Breast epithelium (tissue), 4 donors: Measurements from ENCODE around the gene PKIG. TPM values are rescaled to one million over a fixed set of nuclear protein-coding genes. Genes with fewer than 3 reads are reported as not detected.

Experiments
- DNase-seq, 2 donors: peaks; one replicate each; pipeline ENCODE4 v3.0.0-alpha.2; 2019; ENCODE audit warnings: low spot score in 2 of 2
- H3K27ac ChIP-seq, 2 donors: fragments of 200-600 bp; sonication (generic) in 1 of 2; one replicate each; pipeline ENCODE4 v1.5.1; 2016 to 2019; ENCODE audit warnings: mild to moderate bottlenecking in 1 of 2
- H3K27me3 ChIP-seq, 2 donors: fragments of 200-600 bp; sonication (generic) in 1 of 2; one replicate each; pipeline versions ENCODE4 v1.5.1 to v1.6.0; 2017 to 2019; ENCODE audit warnings: control low read depth in 1 of 2, mild to moderate bottlenecking in 1 of 2
- H3K36me3 ChIP-seq: fragments of 200-600 bp; one replicate; pipeline ENCODE4 v1.5.1; 2019
- H3K4me1 ChIP-seq, 2 donors: fragments of 200-600 bp; sonication (generic); one replicate each; pipeline ENCODE4 v1.5.1; 2016 to 2019; ENCODE audit warnings: control low read depth in 1 of 2
- H3K4me3 ChIP-seq, 3 donors: fragments of 200-600 bp; sonication (generic); 1 replicate in 2 of 3; 2 replicates in 1 of 3; pipeline ENCODE4 v1.5.1; 2016 to 2019; ENCODE audit warnings: mild to moderate bottlenecking in 3 of 3, moderate library complexity in 2 of 3
- H3K9me3 ChIP-seq, 2 donors: fragments of 200-600 bp; sonication (generic) in 1 of 2; one replicate each; pipeline ENCODE4 v1.5.1; 2016 to 2019; ENCODE audit warnings: control low read depth in 1 of 2
- POLR2A ChIP-seq: fragments of 450-650 bp; IDR thresholded peaks from one replicate; pipeline ENCODE4 v1.6.1; 2016; ENCODE audit warnings: antibody characterized with exemption, mild to moderate bottlenecking, moderate library complexity
- POLR2AphosphoS5 ChIP-seq, 3 donors: sonication (generic); formaldehyde crosslinking; IDR thresholded peaks; one replicate each; pipeline ENCODE4 v1.6.1; 2017; ENCODE audit warnings: antibody characterized with exemption in 3 of 3
- intact Hi-C: fragments of 100-400 bp; cut with DNase I; formaldehyde crosslinking; loops from one replicate; pipeline ENCODE4 v1.15.1; 2023; ENCODE audit warnings: low total_unique reads
- total RNA-seq, 3 donors: library from RNA; depleted of rRNA; stranded (reverse); fragments of >200 nt; gene quantifications; one replicate each; pipeline ENCODE4 v1.1.0, GENCODE V29; 2016
- TF ChIP-seq, protein P1 (sequence below), 3 donors: fragments of 450-650 bp; IDR thresholded peaks; one replicate each; pipeline ENCODE4 v1.5.1; 2016 to 2017; ENCODE audit warnings: antibody characterized with exemption in 3 of 3, mild to moderate bottlenecking in 3 of 3, moderate library complexity in 3 of 3

Gene PKIG
- total RNA-seq, 3 donors from 2014 or later, result 59.9 to 102 (median 99.1) TPM

DNA sequence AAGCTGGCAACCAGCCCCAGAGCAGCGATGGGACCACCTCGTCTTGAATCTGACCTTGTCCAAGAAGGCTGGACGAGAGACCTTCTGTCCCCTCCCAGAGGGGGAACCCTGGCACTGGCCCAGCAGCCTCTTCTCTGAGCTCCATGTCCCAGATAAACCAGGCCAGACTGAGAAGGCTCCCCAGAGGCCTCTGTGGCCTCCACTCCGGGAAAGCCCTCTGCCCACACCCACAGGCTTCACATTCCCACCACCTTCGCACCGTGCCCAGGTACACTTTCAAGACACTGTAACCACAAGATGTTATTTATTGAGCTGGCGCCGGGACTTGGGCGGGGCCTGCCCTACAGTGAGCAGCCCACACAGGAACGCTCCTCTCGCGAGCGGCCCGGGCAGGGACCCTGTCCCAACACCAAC is 35.9 kb downstream of the PKIG start:
- TF ChIP-seq, protein P1, sequence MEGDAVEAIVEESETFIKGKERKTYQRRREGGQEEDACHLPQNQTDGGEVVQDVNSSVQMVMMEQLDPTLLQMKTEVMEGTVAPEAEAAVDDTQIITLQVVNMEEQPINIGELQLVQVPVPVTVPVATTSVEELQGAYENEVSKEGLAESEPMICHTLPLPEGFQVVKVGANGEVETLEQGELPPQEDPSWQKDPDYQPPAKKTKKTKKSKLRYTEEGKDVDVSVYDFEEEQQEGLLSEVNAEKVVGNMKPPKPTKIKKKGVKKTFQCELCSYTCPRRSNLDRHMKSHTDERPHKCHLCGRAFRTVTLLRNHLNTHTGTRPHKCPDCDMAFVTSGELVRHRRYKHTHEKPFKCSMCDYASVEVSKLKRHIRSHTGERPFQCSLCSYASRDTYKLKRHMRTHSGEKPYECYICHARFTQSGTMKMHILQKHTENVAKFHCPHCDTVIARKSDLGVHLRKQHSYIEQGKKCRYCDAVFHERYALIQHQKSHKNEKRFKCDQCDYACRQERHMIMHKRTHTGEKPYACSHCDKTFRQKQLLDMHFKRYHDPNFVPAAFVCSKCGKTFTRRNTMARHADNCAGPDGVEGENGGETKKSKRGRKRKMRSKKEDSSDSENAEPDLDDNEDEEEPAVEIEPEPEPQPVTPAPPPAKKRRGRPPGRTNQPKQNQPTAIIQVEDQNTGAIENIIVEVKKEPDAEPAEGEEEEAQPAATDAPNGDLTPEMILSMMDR (IDR thresholded peaks at IDR 0.05), result no peak
- TF ChIP-seq POLR2AphosphoS5 (IDR thresholded peaks at IDR 0.05) (no peak), POLR2A (no peak)
- no peaks in the 10 kb centered on the region for H3K36me3 ChIP-seq
- no peak for DNase-seq
- peak overlapping the region in 1 of 2 donors; percentile 19 for H3K27ac ChIP-seq
- no peaks in the 10 kb centered on the region for H3K27me3 ChIP-seq
- peaks cover 0 to 5% of the 10 kb centered on the region in 2 donors for H3K4me1 ChIP-seq
- peaks cover 0 to 4% of the 10 kb centered on the region in 2 donors for H3K9me3 ChIP-seq
- H3K4me3 ChIP-seq, result no peak overlapping the region
- intact Hi-C loops, result loop anchor here (1.0 kb wide), 1 partner anchor 26 kb away; no protein-coding TSS in a partner anchor

DNA sequence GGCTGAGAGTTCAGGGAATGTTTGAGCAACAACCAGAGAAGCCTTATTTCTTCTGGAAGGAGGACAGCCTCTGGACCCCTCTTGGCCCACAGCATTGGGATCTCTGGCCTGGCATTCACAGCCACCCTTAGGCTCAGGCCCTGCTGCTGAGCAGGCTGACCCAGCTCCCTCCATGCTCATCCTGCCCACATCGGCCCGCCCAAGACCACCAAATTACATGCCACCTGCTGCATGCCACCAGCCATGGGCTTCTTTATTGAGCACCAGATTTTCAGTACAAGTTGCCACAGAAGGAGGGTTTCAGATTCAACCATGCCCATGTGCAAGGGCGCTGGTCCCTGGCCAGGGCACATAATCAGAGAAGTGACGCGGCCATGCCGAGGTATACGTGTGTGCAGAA is 36.9 kb downstream of the PKIG start:
- no peaks in the 10 kb centered on the region for H3K36me3 ChIP-seq
- H3K27me3 ChIP-seq, result no peaks in the 10 kb centered on the region
- H3K9me3 ChIP-seq, result peaks cover 0 to 4% of the 10 kb centered on the region in 2 donors
- TF ChIP-seq POLR2AphosphoS5 (IDR thresholded peaks at IDR 0.05) (no peak), POLR2A (no peak)
- TF ChIP-seq, protein P1 (IDR thresholded peaks at IDR 0.05), result no peak
- no peak for DNase-seq
- intact Hi-C loops, result no loop called here
- no peak overlapping the region for H3K27ac ChIP-seq
- H3K4me3 ChIP-seq, result no peak overlapping the region
- peaks cover 0 to 5% of the 10 kb centered on the region in 2 donors for H3K4me1 ChIP-seq

DNA sequence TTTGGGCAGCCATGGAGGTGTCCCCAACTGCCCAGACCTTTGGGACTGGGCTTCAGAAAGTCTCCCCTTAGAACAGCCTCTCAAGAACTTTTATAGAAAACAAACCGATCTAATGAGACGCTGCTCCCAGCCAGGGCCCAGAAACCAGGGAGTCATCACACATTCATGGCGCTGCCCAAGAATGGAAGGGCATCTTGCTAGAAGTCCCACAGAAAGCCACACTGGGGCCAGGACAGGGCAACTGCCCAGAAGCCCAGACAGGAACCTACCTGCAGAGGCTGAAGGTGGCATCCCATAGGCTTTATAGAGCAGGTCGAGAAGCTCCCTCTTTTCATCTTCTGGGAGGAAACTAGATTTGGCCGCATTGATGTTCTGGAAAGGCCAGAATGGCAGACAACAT is 37.7 kb downstream of the PKIG start:
- Histone ChIP-seq H3K27ac (no peak overlapping the region), H3K9me3 (peaks cover 0 to 4% of the 10 kb centered on the region in 2 donors), H3K36me3 (no peaks in the 10 kb centered on the region), H3K4me3 (no peak overlapping the region), H3K27me3 (no peaks in the 10 kb centered on the region), H3K4me1 (peaks cover 0 to 5% of the 10 kb centered on the region in 2 donors)
- intact Hi-C loops, result no loop called here
- no peak for DNase-seq
- TF ChIP-seq POLR2AphosphoS5 (IDR thresholded peaks at IDR 0.05) (no peak), POLR2A (no peak)
- TF ChIP-seq, protein P1 (IDR thresholded peaks at IDR 0.05), result no peak

DNA sequence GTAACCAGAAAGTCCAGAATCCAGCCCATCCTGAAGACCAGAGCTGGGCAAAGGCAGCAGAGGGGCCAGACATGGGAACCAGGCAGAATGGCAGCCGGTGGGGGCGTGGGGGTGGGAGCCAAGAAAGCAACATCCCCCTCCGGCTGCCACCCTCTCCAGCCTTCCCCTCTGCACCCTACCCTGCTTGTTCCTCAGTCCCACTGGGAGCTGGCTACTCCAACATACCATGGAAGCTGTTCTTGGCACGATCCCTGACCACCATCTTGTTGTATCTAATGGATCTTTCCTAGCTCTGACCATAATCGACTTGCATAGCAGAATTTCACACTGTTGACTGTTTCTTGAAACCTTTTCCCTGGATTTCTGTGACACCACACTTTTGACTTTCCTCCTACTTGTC is 38.9 kb downstream of the PKIG start:
- no peaks in the 10 kb centered on the region for H3K27me3 ChIP-seq
- intact Hi-C loops, result no loop called here
- no peak overlapping the region for H3K27ac ChIP-seq
- H3K9me3 ChIP-seq, result peaks cover 0 to 4% of the 10 kb centered on the region in 2 donors
- H3K36me3 ChIP-seq, result no peaks in the 10 kb centered on the region
- H3K4me1 ChIP-seq, result no peaks in the 10 kb centered on the region
- DNase-seq, result no peak
- TF ChIP-seq POLR2A, result no peak
- TF ChIP-seq, protein P1 (IDR thresholded peaks at IDR 0.05), result no peak
- no peak for TF ChIP-seq POLR2AphosphoS5 (IDR thresholded peaks at IDR 0.05)
- no peak overlapping the region for H3K4me3 ChIP-seq

DNA sequence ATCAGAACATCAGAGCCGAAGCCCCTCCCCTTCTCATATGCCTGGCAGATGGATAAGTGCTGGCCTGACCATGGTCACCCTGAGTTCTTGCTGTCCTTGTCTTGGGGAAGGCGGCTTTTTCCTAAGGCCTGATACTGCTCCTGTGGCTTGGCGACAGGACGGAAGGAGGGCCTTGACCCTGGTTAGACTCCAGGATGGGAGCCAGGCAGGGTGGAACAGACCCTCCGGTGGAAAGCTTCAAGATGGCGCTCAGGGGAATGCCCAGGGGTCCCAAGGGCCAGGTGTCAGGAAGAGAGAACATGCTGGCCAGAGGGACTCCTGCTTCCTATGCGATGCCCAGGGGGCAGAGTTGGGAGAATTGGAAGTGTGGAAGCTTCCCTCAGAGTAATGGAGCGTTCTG is 39.6 kb downstream of the PKIG start:
- H3K36me3 ChIP-seq, result no peaks in the 10 kb centered on the region
- no peak overlapping the region for H3K4me3 ChIP-seq
- H3K9me3 ChIP-seq, result peaks cover 0 to 4% of the 10 kb centered on the region in 2 donors
- H3K4me1 ChIP-seq, result no peaks in the 10 kb centered on the region
- H3K27ac ChIP-seq, result no peak overlapping the region
- no peak for DNase-seq
- no peak for TF ChIP-seq POLR2AphosphoS5 (IDR thresholded peaks at IDR 0.05)
- no peak for TF ChIP-seq POLR2A
- intact Hi-C loops, result no loop called here
- H3K27me3 ChIP-seq, result no peaks in the 10 kb centered on the region
